ENCODE measurements around the gene GSPT1.

GSPT1 gene

DNA sequence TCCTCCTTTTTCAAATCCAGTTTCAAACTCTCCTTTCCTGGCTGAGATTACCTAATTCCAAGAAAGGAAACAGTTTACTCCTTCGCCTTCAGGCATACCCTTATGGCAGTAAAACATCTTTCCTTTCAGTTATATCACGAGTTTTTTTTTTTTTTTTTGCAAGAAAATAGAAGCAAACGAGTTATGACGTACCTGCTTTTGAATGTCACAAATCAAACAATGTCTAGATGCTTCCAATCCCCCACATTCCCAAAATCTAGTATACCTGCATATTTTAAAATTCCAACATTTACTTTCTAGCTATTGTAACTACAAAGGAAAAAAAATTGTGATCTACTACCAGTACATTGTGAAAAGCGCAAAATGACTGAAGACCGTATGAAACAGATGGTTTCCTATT lies 28.9 kb downstream of the GSPT1 start:
- TF ChIP-seq POLR2AphosphoS5 (IDR thresholded peaks at IDR 0.05; ENCODE audit: low read depth, low read length) = no peak
- no peak for TF ChIP-seq FOXP2 (optimal IDR thresholded peaks at IDR 0.05; ENCODE audit: borderline replicate concordance, extremely low read depth, extremely low read length, insufficient read depth)
- no peak for TF ChIP-seq TAF1 (IDR thresholded peaks at IDR 0.05; ENCODE audit: borderline replicate concordance, insufficient read depth, low read length)
- TF ChIP-seq, protein P1, sequence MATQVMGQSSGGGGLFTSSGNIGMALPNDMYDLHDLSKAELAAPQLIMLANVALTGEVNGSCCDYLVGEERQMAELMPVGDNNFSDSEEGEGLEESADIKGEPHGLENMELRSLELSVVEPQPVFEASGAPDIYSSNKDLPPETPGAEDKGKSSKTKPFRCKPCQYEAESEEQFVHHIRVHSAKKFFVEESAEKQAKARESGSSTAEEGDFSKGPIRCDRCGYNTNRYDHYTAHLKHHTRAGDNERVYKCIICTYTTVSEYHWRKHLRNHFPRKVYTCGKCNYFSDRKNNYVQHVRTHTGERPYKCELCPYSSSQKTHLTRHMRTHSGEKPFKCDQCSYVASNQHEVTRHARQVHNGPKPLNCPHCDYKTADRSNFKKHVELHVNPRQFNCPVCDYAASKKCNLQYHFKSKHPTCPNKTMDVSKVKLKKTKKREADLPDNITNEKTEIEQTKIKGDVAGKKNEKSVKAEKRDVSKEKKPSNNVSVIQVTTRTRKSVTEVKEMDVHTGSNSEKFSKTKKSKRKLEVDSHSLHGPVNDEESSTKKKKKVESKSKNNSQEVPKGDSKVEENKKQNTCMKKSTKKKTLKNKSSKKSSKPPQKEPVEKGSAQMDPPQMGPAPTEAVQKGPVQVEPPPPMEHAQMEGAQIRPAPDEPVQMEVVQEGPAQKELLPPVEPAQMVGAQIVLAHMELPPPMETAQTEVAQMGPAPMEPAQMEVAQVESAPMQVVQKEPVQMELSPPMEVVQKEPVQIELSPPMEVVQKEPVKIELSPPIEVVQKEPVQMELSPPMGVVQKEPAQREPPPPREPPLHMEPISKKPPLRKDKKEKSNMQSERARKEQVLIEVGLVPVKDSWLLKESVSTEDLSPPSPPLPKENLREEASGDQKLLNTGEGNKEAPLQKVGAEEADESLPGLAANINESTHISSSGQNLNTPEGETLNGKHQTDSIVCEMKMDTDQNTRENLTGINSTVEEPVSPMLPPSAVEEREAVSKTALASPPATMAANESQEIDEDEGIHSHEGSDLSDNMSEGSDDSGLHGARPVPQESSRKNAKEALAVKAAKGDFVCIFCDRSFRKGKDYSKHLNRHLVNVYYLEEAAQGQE (IDR thresholded peaks at IDR 0.05; ENCODE audit: insufficient read depth in 1 of 2, low read depth in 2 of 2, low read length in 2 of 2) = no peak
- TF ChIP-seq SIN3A (IDR thresholded peaks at IDR 0.05; ENCODE audit: borderline replicate concordance, insufficient read depth, low read length) = no peak

DNA sequence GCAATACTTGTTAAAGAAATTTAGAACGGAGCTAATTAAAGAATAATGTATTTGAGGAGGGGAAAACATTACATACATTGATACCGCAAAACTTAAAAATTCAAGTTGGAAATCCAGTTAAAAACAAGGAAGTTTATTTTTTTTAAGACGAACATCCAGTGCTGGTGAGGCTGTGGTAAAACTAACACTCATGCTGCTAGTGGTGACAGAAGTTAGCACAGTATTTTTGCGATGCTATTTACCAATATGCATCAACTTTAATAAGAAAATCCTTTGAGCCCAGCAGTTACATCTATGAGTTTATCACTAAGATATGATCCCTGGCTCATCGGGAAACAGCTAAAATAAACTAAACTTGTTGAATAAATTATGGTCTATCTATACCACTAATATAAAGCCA lies 31.7 kb downstream of the GSPT1 start:
- no peak for TF ChIP-seq TAF1 (IDR thresholded peaks at IDR 0.05; ENCODE audit: borderline replicate concordance, insufficient read depth, low read length)
- TF ChIP-seq FOXP2 (optimal IDR thresholded peaks at IDR 0.05; ENCODE audit: borderline replicate concordance, extremely low read depth, extremely low read length, insufficient read depth) = no peak
- TF ChIP-seq, protein P1 (IDR thresholded peaks at IDR 0.05; ENCODE audit: insufficient read depth in 1 of 2, low read depth in 2 of 2, low read length in 2 of 2) = no peak
- TF ChIP-seq POLR2AphosphoS5 (IDR thresholded peaks at IDR 0.05; ENCODE audit: low read depth, low read length) = no peak
- TF ChIP-seq SIN3A (IDR thresholded peaks at IDR 0.05; ENCODE audit: borderline replicate concordance, insufficient read depth, low read length) = no peak

DNA sequence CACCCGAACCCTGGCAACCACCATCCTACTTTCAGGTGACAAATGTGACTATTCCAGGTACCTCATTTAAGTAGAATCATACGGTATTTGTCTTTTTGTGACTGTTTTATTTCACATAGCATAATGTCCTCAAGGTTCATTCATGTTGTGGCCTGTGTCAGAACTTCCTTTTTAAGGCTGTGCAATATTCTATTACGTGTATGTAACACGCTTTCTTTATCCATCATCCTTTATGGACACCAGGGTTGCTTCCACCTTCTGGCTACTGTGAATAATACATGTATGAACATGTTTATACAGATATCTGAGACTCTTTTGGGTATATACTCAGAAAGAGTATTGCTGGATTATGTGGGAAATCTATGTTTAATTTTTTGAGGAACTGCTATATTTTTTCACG lies 35.7 kb downstream of the GSPT1 start:
- TF ChIP-seq POLR2AphosphoS5 (IDR thresholded peaks at IDR 0.05; ENCODE audit: low read depth, low read length) = no peak
- TF ChIP-seq, protein P1 (IDR thresholded peaks at IDR 0.05; ENCODE audit: insufficient read depth in 1 of 2, low read depth in 2 of 2, low read length in 2 of 2) = no peak
- TF ChIP-seq TAF1 (IDR thresholded peaks at IDR 0.05; ENCODE audit: borderline replicate concordance, insufficient read depth, low read length) = no peak
- TF ChIP-seq SIN3A (IDR thresholded peaks at IDR 0.05; ENCODE audit: borderline replicate concordance, insufficient read depth, low read length) = no peak
- no peak for TF ChIP-seq FOXP2 (optimal IDR thresholded peaks at IDR 0.05; ENCODE audit: borderline replicate concordance, extremely low read depth, extremely low read length, insufficient read depth)

- TF ChIP-seq SIN3A (IDR thresholded peaks at IDR 0.05; ENCODE audit: borderline replicate concordance, insufficient read depth, low read length) (no peak), FOXP2 (optimal IDR thresholded peaks at IDR 0.05; ENCODE audit: borderline replicate concordance, extremely low read depth, extremely low read length, insufficient read depth) (no peak), TAF1 (IDR thresholded peaks at IDR 0.05; ENCODE audit: borderline replicate concordance, insufficient read depth, low read length) (no peak), POLR2AphosphoS5 (IDR thresholded peaks at IDR 0.05; ENCODE audit: low read depth, low read length) (no peak)
- TF ChIP-seq, protein P1 (IDR thresholded peaks at IDR 0.05; ENCODE audit: insufficient read depth in 1 of 2, low read depth in 2 of 2, low read length in 2 of 2) = no peak
These were observed 38.4 kb downstream of the GSPT1 start for GRCh38 chr16:11877374-11877773.

DNA sequence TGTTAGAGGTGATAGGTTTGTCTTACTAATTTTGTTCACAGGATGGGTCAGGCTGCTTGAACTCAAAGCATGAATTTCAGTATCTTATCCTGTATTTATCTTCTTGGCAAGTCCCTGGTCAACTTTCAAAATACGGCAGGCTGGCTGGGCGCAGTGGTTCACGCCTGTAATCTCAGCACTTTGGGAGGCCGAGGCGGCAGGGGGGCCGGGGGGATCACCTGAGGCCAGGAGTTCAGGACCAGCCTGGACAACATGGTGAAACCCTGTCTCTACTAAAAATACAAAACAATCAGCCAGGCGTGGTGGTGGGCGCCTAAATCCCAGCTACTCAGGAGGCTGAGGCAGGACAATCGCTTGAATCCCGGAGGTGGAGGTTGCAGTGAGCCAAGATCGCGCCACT lies 39.5 kb downstream of the GSPT1 start:
- TF ChIP-seq TAF1 (IDR thresholded peaks at IDR 0.05; ENCODE audit: borderline replicate concordance, insufficient read depth, low read length) (no peak), POLR2AphosphoS5 (IDR thresholded peaks at IDR 0.05; ENCODE audit: low read depth, low read length) (no peak), FOXP2 (optimal IDR thresholded peaks at IDR 0.05; ENCODE audit: borderline replicate concordance, extremely low read depth, extremely low read length, insufficient read depth) (no peak), SIN3A (IDR thresholded peaks at IDR 0.05; ENCODE audit: borderline replicate concordance, insufficient read depth, low read length) (no peak)
- TF ChIP-seq, protein P1 (IDR thresholded peaks at IDR 0.05; ENCODE audit: insufficient read depth in 1 of 2, low read depth in 2 of 2, low read length in 2 of 2) = no peak
